Mesenchymal stem cell (in vitro differentiated cells and primary cell): ENCODE measurements around the gene THAP7.

Experiments used
- DNase-seq: peaks from one replicate; pipeline ENCODE4 v3.0.0-alpha.2; 2013
- H2AFZ ChIP-seq: one replicate; pipeline ENCODE4 v1.6.1; 2013; ENCODE audit warnings: low read depth, mild to moderate bottlenecking, control low read depth, inconsistent platforms, low read length, moderate library complexity
- H2AK5ac ChIP-seq: 2 replicates; pipeline ENCODE4 v1.6.1; 2013; ENCODE audit warnings: low read length, moderate library complexity, mild to moderate bottlenecking, inconsistent platforms; ENCODE audit not compliant: severe bottlenecking
- H2BK120ac ChIP-seq: one replicate; pipeline ENCODE4 v1.6.1; 2013; ENCODE audit warnings: low read depth, mild to moderate bottlenecking, inconsistent platforms, low read length, moderate library complexity
- H2BK12ac ChIP-seq, 2 experiments: one replicate each; pipeline ENCODE4 v1.6.1; 2013; ENCODE audit warnings: inconsistent platforms in 2 of 2, low read length in 2 of 2, mild to moderate bottlenecking in 2 of 2, moderate library complexity in 2 of 2, control low read depth in 1 of 2
- H2BK15ac ChIP-seq: one replicate; pipeline ENCODE4 v1.6.1; 2013; ENCODE audit warnings: mild to moderate bottlenecking, low read depth, inconsistent platforms; ENCODE audit not compliant: poor library complexity, severe bottlenecking
- H2BK5ac ChIP-seq: 2 replicates; pipeline ENCODE4 v1.6.1; 2013; ENCODE audit warnings: low read depth, mild to moderate bottlenecking, low read length, control low read depth, inconsistent platforms; ENCODE audit not compliant: poor library complexity, severe bottlenecking
- H3K14ac ChIP-seq, 2 experiments: one replicate each; pipeline ENCODE4 v1.6.1; 2013; ENCODE audit warnings: inconsistent platforms in 2 of 2, low read length in 2 of 2, control low read depth in 1 of 2, mild to moderate bottlenecking in 1 of 2, moderate library complexity in 1 of 2
- H3K18ac ChIP-seq, 2 experiments: one replicate each; pipeline ENCODE4 v1.6.1; 2013; ENCODE audit warnings: inconsistent platforms in 2 of 2, low read length in 2 of 2, control low read depth in 1 of 2, low read depth in 1 of 2, mild to moderate bottlenecking in 1 of 2
- H3K23ac ChIP-seq, 2 experiments: one replicate each; pipeline ENCODE4 v1.6.1; 2013; ENCODE audit warnings: inconsistent platforms in 2 of 2, low read length in 2 of 2, mild to moderate bottlenecking in 2 of 2, moderate library complexity in 2 of 2, control low read depth in 1 of 2
- H3K27ac ChIP-seq: 2 replicates; pipeline ENCODE4 v1.5.1; 2013; ENCODE audit warnings: mild to moderate bottlenecking, moderate library complexity, low read length, control low read depth, inconsistent platforms; ENCODE audit not compliant: poor library complexity, severe bottlenecking
- H3K27me3 ChIP-seq, 2 experiments: 2 replicates each; pipeline versions ENCODE4 v1.6.1 to v1.7.0; 2013; ENCODE audit warnings: low read length in 2 of 2, mild to moderate bottlenecking in 2 of 2, moderate library complexity in 2 of 2, control low read depth in 1 of 2, inconsistent platforms in 1 of 2; ENCODE audit not compliant: control insufficient read depth in 1 of 2, insufficient read depth in 1 of 2
- H3K36me3 ChIP-seq, 2 experiments: 2 replicates each; pipeline versions ENCODE4 v1.6.1 to v1.7.0; 2013; ENCODE audit warnings: low read length in 2 of 2, control low read depth in 1 of 2, inconsistent platforms in 1 of 2, low read depth in 1 of 2, mild to moderate bottlenecking in 1 of 2; ENCODE audit not compliant: insufficient read depth in 2 of 2, control insufficient read depth in 1 of 2
- H3K4ac ChIP-seq, 2 experiments: one replicate each; pipeline ENCODE4 v1.6.1; 2013; ENCODE audit warnings: inconsistent platforms in 2 of 2, low read length in 2 of 2, mild to moderate bottlenecking in 2 of 2, moderate library complexity in 2 of 2, control low read depth in 1 of 2, low read depth in 1 of 2
- H3K4me1 ChIP-seq: 2 replicates; pipeline ENCODE4 v1.6.1; 2013; ENCODE audit warnings: low read depth, low read length, control low read depth; ENCODE audit not compliant: control insufficient read depth, insufficient read depth
- H3K4me2 ChIP-seq: 2 replicates; pipeline ENCODE4 v1.6.1; 2013; ENCODE audit warnings: low read length, mild to moderate bottlenecking, inconsistent platforms; ENCODE audit not compliant: poor library complexity, severe bottlenecking
- H3K4me3 ChIP-seq, 2 experiments: 2 replicates each; pipeline versions ENCODE4 v1.5.1 to v1.7.0; 2013; ENCODE audit warnings: low read length in 2 of 2, mild to moderate bottlenecking in 2 of 2, control low read depth in 1 of 2, low read depth in 1 of 2; ENCODE audit not compliant: insufficient read depth in 1 of 2
- H3K79me1 ChIP-seq: replicated peaks from 2 replicates; pipeline ENCODE4 v1.6.1; 2013; ENCODE audit warnings: mild to moderate bottlenecking, control low read depth, low read length, inconsistent platforms; ENCODE audit not compliant: poor library complexity, severe bottlenecking
- H3K9ac ChIP-seq: 2 replicates; pipeline ENCODE4 v1.7.0; 2013; ENCODE audit warnings: mild to moderate bottlenecking, low read length, moderate library complexity
- H3K9me3 ChIP-seq: 2 replicates; pipeline ENCODE4 v1.7.0; 2013; ENCODE audit warnings: mild to moderate bottlenecking, low read length; ENCODE audit not compliant: control insufficient read depth
- H4K8ac ChIP-seq: one replicate; pipeline ENCODE4 v1.6.1; 2013; ENCODE audit warnings: inconsistent platforms, mild to moderate bottlenecking, low read length, moderate library complexity
- H4K91ac ChIP-seq: one replicate; pipeline ENCODE4 v1.6.1; 2013; ENCODE audit warnings: mild to moderate bottlenecking, low read length, inconsistent platforms
- WGBS: methylation state at CpG from one replicate; pipeline ENCODE4 v1.1.7; 2013; ENCODE audit warnings: mixed read lengths; 5-methylcytosine and 5-hydroxymethylcytosine counted together

THAP7 gene

GRCh38 chr22:20966883-20967696 is 34.8 kb downstream of the THAP7 start, which contains the start of gene AIFM3:
Gene AIFM3, plus strand, starts transcription at chr22:20967255. Its CDS starts 690 bp downstream, at chr22:20967945.
- no peak within 1 kb of the TSS for H3K14ac ChIP-seq
- no peaks in the 10 kb centered on the region for H3K9me3 ChIP-seq
- H2BK15ac ChIP-seq = no peak within 1 kb of the TSS
- H3K4ac ChIP-seq = no peak within 1 kb of the TSS
- no peak within 1 kb of the TSS for H4K91ac ChIP-seq
- WGBS = 77% methylated on average over 19 of the region's 22 CpGs
- no peak within 1 kb of the TSS for H3K4me3 ChIP-seq
- H3K4me2 ChIP-seq = no peak within 1 kb of the TSS
- no peak within 1 kb of the TSS for H3K18ac ChIP-seq
- no peaks in the 10 kb centered on the region for H3K79me1 ChIP-seq
- no peak within 1 kb of the TSS for H2BK120ac ChIP-seq
- no peak within 1 kb of the TSS for H3K23ac ChIP-seq
- H4K8ac ChIP-seq = no peak within 1 kb of the TSS
- no peak within 1 kb of the TSS for H3K9ac ChIP-seq
- H2AFZ ChIP-seq = no peak within 1 kb of the TSS
- no peak within 1 kb of the TSS for H2AK5ac ChIP-seq
- no peak for DNase-seq
- H3K27ac ChIP-seq = no peak within 1 kb of the TSS
- no peaks in the 10 kb centered on the region for H3K36me3 ChIP-seq
- peaks cover 33 to 47% of the 10 kb centered on the region in 2 experiments for H3K27me3 ChIP-seq
- H3K4me1 ChIP-seq = peaks cover 10% of the 10 kb centered on the region
- no peak within 1 kb of the TSS for H2BK12ac ChIP-seq
- H2BK5ac ChIP-seq = no peak within 1 kb of the TSS

- Histone ChIP-seq H3K4ac (no peak overlapping the region), H3K79me1 (no peaks in the 10 kb centered on the region), H3K4me3 (no peak overlapping the region), H3K4me2 (no peak overlapping the region), H4K91ac (no peak overlapping the region), H4K8ac (no peak overlapping the region), H2BK12ac (no peak overlapping the region), H3K9me3 (no peaks in the 10 kb centered on the region), H3K27ac (no peak overlapping the region), H2BK5ac (no peak overlapping the region), H2BK120ac (no peak overlapping the region), H3K4me1 (peaks cover 12% of the 10 kb centered on the region), H2AFZ (no peak overlapping the region), H3K27me3 (peaks cover 33 to 47% of the 10 kb centered on the region in 2 experiments), H3K18ac (no peak overlapping the region), H2BK15ac (no peak overlapping the region), H3K9ac (no peak overlapping the region), H2AK5ac (no peak overlapping the region), H3K14ac (no peak overlapping the region), H3K23ac (no peak overlapping the region), H3K36me3 (no peaks in the 10 kb centered on the region)
- WGBS = 79% methylated on average over 13 of the region's 13 CpGs
- no peak for DNase-seq
Measured at GRCh38 chr22:20965888-20966855, 35.7 kb downstream of the THAP7 start.

- Histone ChIP-seq H3K23ac (no peak overlapping the region), H2BK120ac (no peak overlapping the region), H3K4me3 (peak overlapping the region; percentile 47 to 48), H3K4ac (no peak overlapping the region), H3K9ac (no peak overlapping the region), H3K27ac (no peak overlapping the region), H3K14ac (no peak overlapping the region), H3K27me3 (peaks cover 33 to 47% of the 10 kb centered on the region in 2 experiments), H3K18ac (no peak overlapping the region), H4K91ac (no peak overlapping the region), H2AK5ac (no peak overlapping the region), H2AFZ (no peak overlapping the region), H3K36me3 (no peaks in the 10 kb centered on the region), H3K4me1 (peaks cover 8% of the 10 kb centered on the region), H2BK12ac (no peak overlapping the region), H3K79me1 (no peaks in the 10 kb centered on the region), H4K8ac (no peak overlapping the region), H3K9me3 (no peaks in the 10 kb centered on the region), H2BK5ac (no peak overlapping the region), H2BK15ac (no peak overlapping the region), H3K4me2 (peak overlapping the region; percentile 58)
- WGBS = 13% methylated on average over 47 of the region's 65 CpGs
- DNase-seq = no peak
Measured at GRCh38 chr22:20965104-20965887, 36.6 kb downstream of the THAP7 start.
